HCT116 (cell line): ENCODE measurements around the gene CFL1. TPM values are rescaled to one million over a fixed set of nuclear protein-coding genes. Genes with fewer than 3 reads are reported as not detected.

ENCODE experiments used
- ATAC-seq: fragments of 200-7000 bp; cut with Tn5 transposase; 2 replicates; pipeline ENCODE4 v1.9.1; 2020; ENCODE audit warnings: mild to moderate bottlenecking, moderate library complexity
- BruUV-seq: library from RNA; stranded (reverse); fragments of 400-500 nt; replicated peaks from 2 replicates; lab custom pipeline; 2021; lab: Mats Ljungman, UMichigan
- CTCF ChIA-PET: fragments of 300-600 bp; sonication (Branson Sonifier 250); formaldehyde crosslinking; loops from one replicate; lab custom pipeline; 2021; ENCODE audit warnings: antibody characterized with exemption; lab: Charles Lee
- POLR2A ChIA-PET: fragments of 300-600, 350-600 bp; sonication (Branson Sonifier 250); formaldehyde crosslinking; loops from one replicate; lab custom pipeline; 2021; ENCODE audit warnings: antibody characterized with exemption; lab: Charles Lee
- RAD21 ChIA-PET, 2 experiments: fragments of 300-600 bp; sonication (Branson Sonifier 250); formaldehyde crosslinking; loops; one replicate each; lab custom pipeline; 2023; ENCODE audit warnings: low total read pairs in 2 of 2; ENCODE audit not compliant: uncharacterized antibody in 2 of 2, unreplicated experiment in 2 of 2, low non-redundant PET in 1 of 2; lab: Charles Lee
- DNase-seq: peaks from one replicate; pipeline ENCODE4 v3.0.0-alpha.2; 2010; ENCODE audit warnings: low read depth, low spot score
- H2AFZ ChIP-seq: fragments of 200-600 bp; shearing (Covaris generic), sonication (generic); 2 replicates; pipeline ENCODE4 v1.6.1; 2017; ENCODE audit warnings: low read depth, mixed run types, mixed read lengths, antibody characterized with exemption, low read length; ENCODE audit not compliant: poor library complexity, severe bottlenecking
- H3K27ac ChIP-seq: 2 replicates; pipeline ENCODE4 v1.5.1; 2012; ENCODE audit warnings: low read depth, low read length
- H3K27me3 ChIP-seq: fragments of 200-600 bp; sonication (generic); 2 replicates; pipeline ENCODE4 v1.6.1; 2016; ENCODE audit warnings: mixed run types, low read length, mixed read lengths; ENCODE audit not compliant: insufficient read depth
- H3K36me3 ChIP-seq, 2 experiments: fragments of 200-500 bp in 1 of 2; fragments of 200-600 bp in 1 of 2; sonication (Bioruptor generic) in 1 of 2; sonication (generic) in 1 of 2; 2 replicates each; pipeline versions ENCODE4 v1.5.1 to v1.6.1; 2014 to 2016; ENCODE audit warnings: low read length in 2 of 2, inconsistent platforms in 1 of 2, mixed read lengths in 1 of 2, mixed run types in 1 of 2; ENCODE audit not compliant: insufficient read depth in 2 of 2, control insufficient read depth in 1 of 2
- H3K4me1 ChIP-seq, 2 experiments: fragments of 200-600 bp in 1 of 2; sonication (generic) in 1 of 2; 2 replicates each; pipeline versions ENCODE4 v1.5.1 to v1.6.1; 2012 to 2017; ENCODE audit warnings: low read length in 2 of 2, inconsistent platforms in 1 of 2, mild to moderate bottlenecking in 1 of 2, mixed read lengths in 1 of 2, mixed run types in 1 of 2, moderate library complexity in 1 of 2; ENCODE audit not compliant: insufficient read depth in 2 of 2, control insufficient read depth in 1 of 2
- H3K4me2 ChIP-seq: fragments of 200-600 bp; sonication (generic); 2 replicates; pipeline ENCODE4 v1.6.1; 2017; ENCODE audit warnings: mixed run types, low read length, mixed read lengths
- H3K4me3 ChIP-seq, 2 experiments: fragments of 200-600 bp in 1 of 2; sonication (generic) in 1 of 2; replicated peaks in 1 of 2; 2 replicates each; pipeline ENCODE4 v1.5.1; 2011 to 2016; ENCODE audit warnings: low read length in 2 of 2, control low read depth in 1 of 2, low read depth in 1 of 2, mild to moderate bottlenecking in 1 of 2, mixed read lengths in 1 of 2, mixed run types in 1 of 2
- H3K79me2 ChIP-seq: fragments of 200-600 bp; sonication (generic); 2 replicates; pipeline ENCODE4 v1.6.1; 2017; ENCODE audit warnings: mild to moderate bottlenecking, mixed run types, low read length, moderate library complexity, mixed read lengths; ENCODE audit not compliant: insufficient read depth
- H3K9ac ChIP-seq: fragments of 200-600 bp; sonication (generic); 2 replicates; pipeline ENCODE4 v1.6.1; 2016; ENCODE audit warnings: low read length, mixed read lengths
- H3K9me2 ChIP-seq: fragments of 200-600 bp; sonication (generic), shearing (Covaris generic); 2 replicates; pipeline ENCODE4 v1.6.1; 2017; ENCODE audit warnings: mixed run types, mild to moderate bottlenecking, moderate library complexity; ENCODE audit not compliant: insufficient read depth
- H3K9me3 ChIP-seq, 2 experiments: fragments of 200-500 bp in 1 of 2; fragments of 200-600 bp in 1 of 2; sonication (Bioruptor generic) in 1 of 2; sonication (generic) in 1 of 2; 2 replicates each; pipeline ENCODE4 v1.6.1; 2014 to 2017; ENCODE audit warnings: low read length in 2 of 2, mixed read lengths in 2 of 2, inconsistent platforms in 1 of 2, low read depth in 1 of 2, mild to moderate bottlenecking in 1 of 2, mixed run types in 1 of 2, moderate library complexity in 1 of 2; ENCODE audit not compliant: control insufficient read depth in 1 of 2, insufficient read depth in 1 of 2
- H4K20me1 ChIP-seq: fragments of 200-600 bp; sonication (generic), shearing (Covaris generic); 2 replicates; pipeline ENCODE4 v1.6.1; 2017; ENCODE audit warnings: mixed run types, mild to moderate bottlenecking, moderate library complexity; ENCODE audit not compliant: insufficient read depth
- CBX3 ChIP-seq: IDR thresholded peaks from 2 replicates; pipeline ENCODE4 v1.6.1; 2012; ENCODE audit warnings: low read depth
- CEBPB ChIP-seq: IDR thresholded peaks from 2 replicates; pipeline ENCODE4 v1.6.1; 2012; ENCODE audit warnings: low read depth
- EGR1 ChIP-seq: IDR thresholded peaks from 2 replicates; pipeline ENCODE4 v1.6.1; 2012; ENCODE audit warnings: low read depth
- ELF1 ChIP-seq: IDR thresholded peaks from 2 replicates; pipeline ENCODE4 v1.6.1; 2012; ENCODE audit warnings: low read depth, borderline replicate concordance
- FOSL1 ChIP-seq: IDR thresholded peaks from 2 replicates; pipeline ENCODE4 v1.6.1; 2012; ENCODE audit warnings: low read depth
- JUND ChIP-seq: IDR thresholded peaks from 2 replicates; pipeline ENCODE4 v1.6.1; 2012
- POLR2A ChIP-seq: IDR thresholded peaks from 2 replicates; pipeline ENCODE4 v1.7.0; 2011; ENCODE audit warnings: borderline replicate concordance; ENCODE audit not compliant: insufficient read depth, insufficient read length; ENCODE audit errors: extremely low read depth
- RAD21 ChIP-seq: IDR thresholded peaks from 2 replicates; pipeline ENCODE4 v1.6.1; 2012; ENCODE audit warnings: low read depth, mild to moderate bottlenecking
- TCF7L2 ChIP-seq: IDR thresholded peaks from 2 replicates; pipeline ENCODE4 v1.7.0; 2011; ENCODE audit warnings: borderline replicate concordance, inconsistent platforms; ENCODE audit not compliant: insufficient read depth, insufficient read length; ENCODE audit errors: extremely low read depth
- YY1 ChIP-seq: IDR thresholded peaks from 2 replicates; pipeline ENCODE4 v1.6.1; 2011; ENCODE audit warnings: low read length, low read depth, moderate library complexity, mild to moderate bottlenecking; ENCODE audit not compliant: insufficient replicate concordance; ENCODE audit errors: extremely low read depth
- ZFX ChIP-seq: fragments of 450-650 bp; IDR thresholded peaks from 2 replicates; pipeline ENCODE4 v1.6.1; 2017
- ZNF274 ChIP-seq: fragments of 200-500 bp; sonication (Bioruptor generic); IDR thresholded peaks from 2 replicates; pipeline ENCODE4 v1.6.1; 2014; ENCODE audit warnings: mild to moderate bottlenecking, low read depth, low read length, inconsistent platforms
- intact Hi-C: fragments of 100-400 bp; cut with micrococcal nuclease; formaldehyde crosslinking; loops from 2 replicates; pipeline ENCODE4 v1.10.0; 2022
- total RNA-seq: library from RNA; stranded (reverse); gene quantifications from one replicate; pipeline ENCODE4 v1.2.1, GENCODE V29; 2021; ENCODE audit not compliant: unreplicated experiment
- TF ChIP-seq, protein P1 (sequence below): IDR thresholded peaks from 2 replicates; pipeline ENCODE4 v1.6.1; 2012; ENCODE audit warnings: low read depth
- TF ChIP-seq, protein P2 (sequence below): IDR thresholded peaks from 2 replicates; pipeline ENCODE4 v1.6.1; 2012
- TF ChIP-seq, protein P3 (sequence below): IDR thresholded peaks from 2 replicates; pipeline ENCODE4 v1.6.1; 2011; ENCODE audit warnings: mild to moderate bottlenecking, low read length, moderate library complexity; ENCODE audit not compliant: insufficient replicate concordance; ENCODE audit errors: extremely low read depth
- TF ChIP-seq, protein P4 (sequence below): IDR thresholded peaks from 2 replicates; pipeline ENCODE4 v1.6.1; 2012

CFL1 gene
- total RNA-seq, 1 experiment from 2014 or later, result 1,270 TPM

DNA sequence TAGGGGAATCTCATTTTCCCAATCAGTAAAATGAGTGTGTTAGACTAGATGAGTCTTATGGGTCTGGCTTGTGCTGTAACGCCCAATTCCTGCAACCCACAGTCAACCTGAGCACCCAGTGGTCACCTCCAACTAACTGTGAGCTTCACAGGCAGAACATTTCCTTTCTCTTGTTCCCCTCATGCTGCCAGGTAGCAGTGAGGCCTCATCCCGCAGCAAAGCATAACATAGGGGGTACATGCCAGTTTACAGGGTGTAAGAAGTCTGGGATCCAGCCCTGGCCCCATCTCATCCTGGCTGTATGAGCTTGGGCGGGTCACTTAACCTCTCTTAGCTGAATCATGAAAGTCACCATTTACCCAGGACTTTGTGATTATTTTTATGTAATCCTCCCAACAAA, 10.9 kb upstream of the CFL1 start:
- H3K9me2 ChIP-seq, result no peaks in the 10 kb centered on the region
- no peaks in the 10 kb centered on the region for H3K27me3 ChIP-seq
- H3K4me1 ChIP-seq, result peaks cover 6 to 10% of the 10 kb centered on the region in 2 experiments; a peak in 3 of 4 replicates
- no TSS peak for BruUV-seq
- H3K9me3 ChIP-seq, result no peaks in the 10 kb centered on the region
- intact Hi-C loops, result no loop called here
- H3K4me3 ChIP-seq, result no peak overlapping the region
- no peak for DNase-seq
- POLR2A ChIA-PET, result interaction anchor here (1.1 to 4.8 kb wide), 3 partner anchors 9 to 21 kb away, joined by 5 to 36 read pairs (median 5); partner anchors contain the start of genes CCDC85B, CFL1 and MUS81
- TF ChIP-seq CEBPB, result no peak
- no peak for TF ChIP-seq POLR2A
- no peak for TF ChIP-seq JUND
- TF ChIP-seq TCF7L2, result no peak
- TF ChIP-seq EGR1, result no peak
- TF ChIP-seq, protein P1, sequence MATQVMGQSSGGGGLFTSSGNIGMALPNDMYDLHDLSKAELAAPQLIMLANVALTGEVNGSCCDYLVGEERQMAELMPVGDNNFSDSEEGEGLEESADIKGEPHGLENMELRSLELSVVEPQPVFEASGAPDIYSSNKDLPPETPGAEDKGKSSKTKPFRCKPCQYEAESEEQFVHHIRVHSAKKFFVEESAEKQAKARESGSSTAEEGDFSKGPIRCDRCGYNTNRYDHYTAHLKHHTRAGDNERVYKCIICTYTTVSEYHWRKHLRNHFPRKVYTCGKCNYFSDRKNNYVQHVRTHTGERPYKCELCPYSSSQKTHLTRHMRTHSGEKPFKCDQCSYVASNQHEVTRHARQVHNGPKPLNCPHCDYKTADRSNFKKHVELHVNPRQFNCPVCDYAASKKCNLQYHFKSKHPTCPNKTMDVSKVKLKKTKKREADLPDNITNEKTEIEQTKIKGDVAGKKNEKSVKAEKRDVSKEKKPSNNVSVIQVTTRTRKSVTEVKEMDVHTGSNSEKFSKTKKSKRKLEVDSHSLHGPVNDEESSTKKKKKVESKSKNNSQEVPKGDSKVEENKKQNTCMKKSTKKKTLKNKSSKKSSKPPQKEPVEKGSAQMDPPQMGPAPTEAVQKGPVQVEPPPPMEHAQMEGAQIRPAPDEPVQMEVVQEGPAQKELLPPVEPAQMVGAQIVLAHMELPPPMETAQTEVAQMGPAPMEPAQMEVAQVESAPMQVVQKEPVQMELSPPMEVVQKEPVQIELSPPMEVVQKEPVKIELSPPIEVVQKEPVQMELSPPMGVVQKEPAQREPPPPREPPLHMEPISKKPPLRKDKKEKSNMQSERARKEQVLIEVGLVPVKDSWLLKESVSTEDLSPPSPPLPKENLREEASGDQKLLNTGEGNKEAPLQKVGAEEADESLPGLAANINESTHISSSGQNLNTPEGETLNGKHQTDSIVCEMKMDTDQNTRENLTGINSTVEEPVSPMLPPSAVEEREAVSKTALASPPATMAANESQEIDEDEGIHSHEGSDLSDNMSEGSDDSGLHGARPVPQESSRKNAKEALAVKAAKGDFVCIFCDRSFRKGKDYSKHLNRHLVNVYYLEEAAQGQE, result no peak
- no peak for TF ChIP-seq ZFX
- no peak for TF ChIP-seq ZNF274
- no peak for TF ChIP-seq YY1
- TF ChIP-seq, protein P2, sequence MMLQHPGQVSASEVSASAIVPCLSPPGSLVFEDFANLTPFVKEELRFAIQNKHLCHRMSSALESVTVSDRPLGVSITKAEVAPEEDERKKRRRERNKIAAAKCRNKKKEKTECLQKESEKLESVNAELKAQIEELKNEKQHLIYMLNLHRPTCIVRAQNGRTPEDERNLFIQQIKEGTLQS, result no peak
- TF ChIP-seq, protein P3, sequence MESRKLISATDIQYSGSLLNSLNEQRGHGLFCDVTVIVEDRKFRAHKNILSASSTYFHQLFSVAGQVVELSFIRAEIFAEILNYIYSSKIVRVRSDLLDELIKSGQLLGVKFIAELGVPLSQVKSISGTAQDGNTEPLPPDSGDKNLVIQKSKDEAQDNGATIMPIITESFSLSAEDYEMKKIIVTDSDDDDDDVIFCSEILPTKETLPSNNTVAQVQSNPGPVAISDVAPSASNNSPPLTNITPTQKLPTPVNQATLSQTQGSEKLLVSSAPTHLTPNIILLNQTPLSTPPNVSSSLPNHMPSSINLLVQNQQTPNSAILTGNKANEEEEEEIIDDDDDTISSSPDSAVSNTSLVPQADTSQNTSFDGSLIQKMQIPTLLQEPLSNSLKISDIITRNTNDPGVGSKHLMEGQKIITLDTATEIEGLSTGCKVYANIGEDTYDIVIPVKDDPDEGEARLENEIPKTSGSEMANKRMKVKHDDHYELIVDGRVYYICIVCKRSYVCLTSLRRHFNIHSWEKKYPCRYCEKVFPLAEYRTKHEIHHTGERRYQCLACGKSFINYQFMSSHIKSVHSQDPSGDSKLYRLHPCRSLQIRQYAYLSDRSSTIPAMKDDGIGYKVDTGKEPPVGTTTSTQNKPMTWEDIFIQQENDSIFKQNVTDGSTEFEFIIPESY, result no peak
- no peak for TF ChIP-seq ELF1
- TF ChIP-seq CBX3, result no peak
- no peak for TF ChIP-seq RAD21
- TF ChIP-seq, protein P4, sequence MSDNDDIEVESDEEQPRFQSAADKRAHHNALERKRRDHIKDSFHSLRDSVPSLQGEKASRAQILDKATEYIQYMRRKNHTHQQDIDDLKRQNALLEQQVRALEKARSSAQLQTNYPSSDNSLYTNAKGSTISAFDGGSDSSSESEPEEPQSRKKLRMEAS, result no peak
- TF ChIP-seq FOSL1, result no peak
- TF ChIP-seq, all 23 proteins: peak for 0
- H3K36me3 ChIP-seq, result peaks cover 5 to 11% of the 10 kb centered on the region in 2 experiments; a peak in 3 of 4 replicates
- H3K79me2 ChIP-seq, result no peaks in the 10 kb centered on the region
- H3K9ac ChIP-seq, result no peak overlapping the region
- H4K20me1 ChIP-seq, result no peaks in the 10 kb centered on the region
- no peak overlapping the region for H3K4me2 ChIP-seq
- H3K27ac ChIP-seq, result no peak overlapping the region
- ATAC-seq, result no peak
- RAD21 ChIA-PET, result interaction anchor here in 1 of 2 experiments (0.5 kb wide), 1 partner anchor 51 kb away, joined by 3 read pairs; no protein-coding TSS in a partner anchor
- H2AFZ ChIP-seq, result no peak overlapping the region
- CTCF ChIA-PET, result interaction anchor here (2.1 kb wide), 1 partner anchor 9 kb away, joined by 12 read pairs; the partner anchor contains the start of gene MUS81
